Erythroblast (primary cell): ENCODE data around the gene TMEM80.

Source experiments
- DNase-seq, 2 experiments: peaks; one replicate each; lab custom pipeline; 2025; lab: John Stamatoyannopoulos, UW
- GATA1 ChIP-seq: IDR thresholded peaks from 2 replicates; pipeline ENCODE4 v1.6.1; 2011; ENCODE audit warnings: low read depth, mild to moderate bottlenecking, control low read depth, low read length, moderate library complexity
- POLR2A ChIP-seq: IDR thresholded peaks from 2 replicates; pipeline ENCODE4 v1.6.1; 2011; ENCODE audit warnings: mild to moderate bottlenecking, low read length

Gene TMEM80

DNA sequence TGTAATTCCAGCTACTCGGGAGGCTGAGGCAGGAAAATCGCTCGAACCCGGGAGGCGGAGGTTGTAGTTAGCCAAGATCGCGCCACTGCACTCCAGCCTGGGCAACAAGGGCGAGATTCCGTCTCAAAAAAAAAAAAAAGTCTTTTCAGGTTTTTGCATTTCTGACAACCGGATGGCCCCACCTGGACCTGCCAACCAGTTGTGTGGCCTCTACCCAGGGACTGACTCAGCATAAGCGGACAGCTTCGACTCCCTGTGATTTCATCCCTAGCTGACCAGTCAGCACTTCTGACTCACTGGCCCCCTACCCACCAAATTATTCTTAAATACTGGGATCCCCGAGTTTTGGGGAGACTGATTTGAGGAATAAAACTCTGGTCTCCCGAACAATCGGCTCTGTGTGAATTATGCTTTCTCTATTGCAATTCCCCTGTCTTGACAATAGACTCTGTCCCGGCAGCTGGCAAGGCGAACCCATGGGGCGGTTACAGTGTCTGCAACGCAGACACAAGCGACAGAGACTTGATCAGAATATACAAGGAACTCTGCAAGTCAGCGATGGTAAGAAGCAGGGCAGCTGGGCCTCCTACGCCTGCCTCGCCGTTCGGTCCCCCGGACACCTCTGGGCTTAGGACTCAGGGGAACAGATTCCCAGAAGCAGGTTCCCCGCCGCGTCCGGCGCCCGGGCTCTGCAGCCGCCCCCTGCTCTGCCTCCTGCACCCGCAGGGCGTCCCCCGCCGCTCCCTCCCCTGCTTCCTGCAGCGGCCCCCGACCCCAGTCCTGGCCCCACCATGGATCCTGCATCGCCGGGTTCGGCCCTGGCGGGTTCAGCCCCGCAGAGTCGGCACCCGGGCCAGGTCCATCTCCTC lies 50.9 kb downstream of the TMEM80 start:
- no peak for TF ChIP-seq GATA1
- TF ChIP-seq POLR2A = no peak
- peak; percentile 53 to 66 for DNase-seq

DNA sequence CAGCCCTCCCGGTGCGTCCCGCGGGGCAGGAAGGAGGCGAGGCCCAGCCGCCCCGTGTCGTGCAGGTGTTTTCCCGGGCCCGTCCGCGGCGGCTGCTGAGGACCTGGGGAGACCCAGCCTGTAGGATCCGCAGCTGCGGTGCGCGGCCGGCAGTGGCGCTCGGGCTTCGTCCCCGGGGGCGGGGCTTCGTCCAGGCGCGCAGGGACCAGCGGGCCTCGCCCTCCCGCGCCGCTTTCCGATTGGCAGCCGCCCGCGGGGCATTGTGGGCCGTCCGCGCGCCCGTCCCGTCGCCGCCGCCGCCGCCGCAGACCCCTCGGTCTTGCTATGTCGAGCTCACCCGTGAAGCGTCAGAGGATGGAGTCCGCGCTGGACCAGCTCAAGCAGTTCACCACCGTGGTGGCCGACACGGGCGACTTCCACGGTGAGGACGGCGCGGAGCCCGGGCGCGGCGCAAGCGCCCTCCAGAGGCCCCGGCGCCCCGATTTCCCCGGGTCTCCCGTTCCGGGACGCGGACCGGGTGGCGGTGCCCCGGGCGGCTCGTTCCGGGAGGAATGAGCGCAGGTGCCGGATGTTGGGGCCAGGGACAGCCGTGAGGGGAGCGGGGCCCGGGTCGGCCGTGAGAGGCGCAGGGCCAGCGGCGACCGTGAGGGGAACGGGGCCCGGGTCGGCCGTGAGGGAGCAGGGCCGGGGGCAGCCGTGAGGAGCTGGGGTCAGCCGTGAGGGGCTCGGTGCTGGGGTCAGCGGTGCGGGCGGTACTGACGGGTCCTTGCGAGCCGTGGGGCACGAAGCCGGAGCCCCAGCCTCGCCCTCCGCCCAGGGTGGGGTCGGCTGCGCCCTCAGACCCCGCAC lies 51.8 kb downstream of the TMEM80 start, which contains the start of gene TALDO1:
Gene TALDO1 (plus strand): TSS at position 307 of the 849 bp plus-strand sequence. CDS start 18 bp downstream, at position 325.
- peak; percentile 92 to 96 for DNase-seq
- TF ChIP-seq POLR2A (peak; percentile 79), GATA1 (no peak)

GRCh38 chr11:748007-748359 lies 52.4 kb downstream of the TMEM80 start:
- peak; percentile 66 to 81 for DNase-seq

DNA sequence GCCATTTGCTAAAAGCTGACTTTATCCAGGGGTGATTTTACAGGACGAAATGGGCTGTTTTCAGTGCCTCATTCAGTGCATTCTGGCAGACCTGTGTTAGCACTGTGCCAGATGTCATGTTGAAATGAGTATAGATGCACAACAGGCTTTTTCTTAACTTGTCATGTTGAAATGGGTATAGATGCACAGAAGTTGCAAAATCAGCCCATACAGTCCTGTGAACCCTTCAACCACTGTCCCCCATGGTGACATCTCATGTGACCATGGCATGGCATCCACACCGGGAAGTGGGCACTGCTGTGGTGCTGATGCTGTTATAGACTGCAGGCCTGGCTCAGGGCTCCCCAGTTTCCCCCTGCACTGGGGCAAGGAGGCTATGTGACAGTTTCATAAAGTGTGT lies 54.1 kb downstream of the TMEM80 start:
- no peak for DNase-seq
- TF ChIP-seq POLR2A (no peak), GATA1 (no peak)

More at GRCh38 chr11:748007-748359, 52.4 kb downstream of the TMEM80 start:
- TF ChIP-seq GATA1 (no peak), POLR2A (no peak)
